BLaER1 (cell line): ENCODE measurements around the gene GSTM2.

Source experiments
- H3K27ac ChIP-seq: shearing (Covaris generic); formaldehyde crosslinking; 2 replicates; pipeline ENCODE4 v1.8.1; 2022
- H3K27me3 ChIP-seq: shearing (Covaris generic); formaldehyde crosslinking; 2 replicates; pipeline ENCODE4 v1.8.1; 2022
- H3K36me3 ChIP-seq: shearing (Covaris generic); formaldehyde crosslinking; 2 replicates; pipeline ENCODE4 v1.8.1; 2022
- H3K4me1 ChIP-seq: shearing (Covaris generic); formaldehyde crosslinking; 2 replicates; pipeline ENCODE4 v1.8.1; 2022
- H3K4me2 ChIP-seq: shearing (Covaris generic); formaldehyde crosslinking; 2 replicates; pipeline ENCODE4 v1.8.1; 2022
- H3K4me3 ChIP-seq: shearing (Covaris generic); formaldehyde crosslinking; 2 replicates; pipeline ENCODE4 v1.8.1; 2022
- H3K9ac ChIP-seq: shearing (Covaris generic); formaldehyde crosslinking; 2 replicates; pipeline ENCODE4 v1.8.1; 2022
- H3K9me3 ChIP-seq: shearing (Covaris generic); formaldehyde crosslinking; 2 replicates; pipeline ENCODE4 v1.8.1; 2022
- H4K20me1 ChIP-seq: shearing (Covaris generic); formaldehyde crosslinking; 2 replicates; pipeline ENCODE4 v1.8.1; 2022
- Cebpa-rat ChIP-seq: shearing (Covaris generic); IDR thresholded peaks from 2 replicates; pipeline ENCODE4 v1.8.1; 2022

The GSTM2 gene

DNA sequence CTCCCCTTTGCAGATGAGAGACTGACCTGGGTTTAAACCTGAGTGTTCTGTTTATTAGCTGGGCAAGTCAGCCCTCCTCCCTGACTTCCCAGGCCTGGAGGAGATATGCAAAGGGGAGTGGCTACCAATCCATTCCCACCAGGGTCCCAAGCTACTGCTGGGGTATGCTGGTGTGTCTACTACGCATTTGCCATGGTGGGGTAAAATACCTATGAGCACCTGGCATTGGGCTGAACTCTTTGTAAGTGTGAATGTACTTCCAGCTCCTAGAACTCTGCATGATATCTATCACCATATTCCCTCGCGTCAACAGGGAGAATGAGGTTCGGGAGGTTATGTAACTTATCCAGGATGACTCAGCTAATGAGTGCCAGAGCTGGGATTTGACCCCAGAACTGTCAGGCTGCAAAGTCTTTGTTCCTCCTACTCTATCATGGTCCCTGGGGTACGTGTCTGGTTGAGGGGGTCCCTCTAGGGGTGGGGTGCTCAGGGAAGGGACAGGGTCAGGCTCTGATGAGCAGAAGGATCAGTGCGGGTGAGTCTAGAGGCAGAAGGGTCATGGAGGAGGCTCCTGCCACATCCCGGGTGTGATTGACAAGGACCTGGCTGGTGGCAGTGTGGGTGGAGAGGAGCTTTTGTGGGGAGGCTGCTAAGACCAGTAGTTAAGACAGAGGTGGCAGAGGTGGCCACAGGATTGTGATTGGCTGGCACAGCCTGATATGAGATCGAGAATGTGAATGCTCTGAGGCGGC lies 31.5 kb upstream of the GSTM2 start:
- no peak overlapping the region for H3K9ac ChIP-seq
- peaks cover 37% of the 10 kb centered on the region for H3K4me1 ChIP-seq
- H3K27ac ChIP-seq: no peak overlapping the region
- peaks cover 15% of the 10 kb centered on the region for H3K36me3 ChIP-seq
- TF ChIP-seq Cebpa-rat: no peak
- H3K27me3 ChIP-seq: no peaks in the 10 kb centered on the region
- H3K9me3 ChIP-seq: no peaks in the 10 kb centered on the region
- H4K20me1 ChIP-seq: 0 out of 2 replicates have a peak, but pooled peaks cover 8% of the 10 kb centered on the region
- no peak overlapping the region for H3K4me2 ChIP-seq
- H3K4me3 ChIP-seq: no peak overlapping the region

DNA sequence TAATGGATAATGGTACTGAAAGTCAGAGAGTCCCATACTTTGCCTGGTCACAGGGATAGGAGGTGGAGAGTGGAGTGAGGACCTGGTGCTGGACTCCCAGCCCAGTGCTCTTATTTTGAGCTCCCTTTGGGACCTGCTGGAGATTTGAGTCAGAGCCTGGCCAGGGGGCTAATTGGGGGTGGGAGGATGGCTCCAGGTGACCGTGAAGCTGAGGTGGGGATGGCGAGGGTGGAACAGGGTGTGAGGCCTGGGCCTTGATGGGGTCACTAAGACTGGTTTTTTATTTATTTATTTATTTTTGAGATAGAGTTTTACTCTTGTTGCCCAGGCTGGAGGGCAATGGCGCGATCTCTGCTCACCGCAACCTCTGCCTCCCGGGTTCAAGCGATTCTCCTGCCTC lies 30.4 kb upstream of the GSTM2 start:
- Histone ChIP-seq H3K4me1 (peaks cover 31% of the 10 kb centered on the region), H3K9me3 (no peaks in the 10 kb centered on the region), H3K4me2 (no peak overlapping the region), H3K9ac (no peak overlapping the region), H4K20me1 (no peaks in the 10 kb centered on the region), H3K27me3 (no peaks in the 10 kb centered on the region), H3K36me3 (0 out of 2 replicates have a peak, but pooled peaks cover 4% of the 10 kb centered on the region), H3K27ac (no peak overlapping the region), H3K4me3 (no peak overlapping the region)
- no peak for TF ChIP-seq Cebpa-rat

DNA sequence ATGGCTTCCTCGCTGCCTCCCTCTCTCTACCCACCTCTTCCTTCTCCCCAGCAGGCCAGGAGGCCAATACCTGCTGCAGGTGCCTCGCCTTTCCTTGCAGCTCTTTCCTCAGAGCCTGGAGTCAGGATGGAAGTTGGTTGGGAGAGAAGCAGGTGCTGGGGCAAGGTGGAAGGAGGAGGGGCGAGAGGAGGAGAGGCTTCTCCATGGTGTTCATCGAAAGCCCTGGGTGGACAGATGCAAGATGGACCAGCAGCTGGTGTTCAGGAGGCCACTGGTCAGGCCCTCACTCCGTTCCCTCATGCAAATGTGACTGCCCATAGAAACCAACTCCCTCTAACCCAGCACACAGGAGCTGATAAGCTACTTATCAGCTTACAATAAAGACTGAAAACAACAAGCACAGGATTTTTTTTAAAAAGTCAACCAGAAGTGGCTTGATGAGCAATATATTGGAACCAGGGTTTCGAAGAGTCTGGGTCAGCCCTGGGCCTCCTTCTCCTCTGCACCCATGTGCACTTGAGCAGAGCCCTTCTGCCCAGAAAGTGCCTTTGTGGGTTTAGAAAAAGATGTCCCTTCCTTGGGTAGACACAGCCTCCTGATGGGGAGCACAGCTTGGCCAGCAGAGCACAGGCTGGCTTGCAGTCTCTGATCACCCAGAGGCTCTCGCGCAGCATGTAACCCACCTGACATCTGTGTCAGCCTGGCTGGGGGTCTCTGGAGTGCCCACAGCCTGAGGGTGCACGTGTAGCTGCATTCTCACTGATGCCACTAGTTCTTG lies 28.6 kb upstream of the GSTM2 start:
- H3K9ac ChIP-seq: no peak overlapping the region
- no peak overlapping the region for H3K27ac ChIP-seq
- no peaks in the 10 kb centered on the region for H3K27me3 ChIP-seq
- no peaks in the 10 kb centered on the region for H3K9me3 ChIP-seq
- H3K36me3 ChIP-seq: no peaks in the 10 kb centered on the region
- H3K4me2 ChIP-seq: no peak overlapping the region
- H3K4me1 ChIP-seq: peaks cover 41% of the 10 kb centered on the region
- no peak for TF ChIP-seq Cebpa-rat
- H3K4me3 ChIP-seq: no peak overlapping the region
- no peaks in the 10 kb centered on the region for H4K20me1 ChIP-seq

DNA sequence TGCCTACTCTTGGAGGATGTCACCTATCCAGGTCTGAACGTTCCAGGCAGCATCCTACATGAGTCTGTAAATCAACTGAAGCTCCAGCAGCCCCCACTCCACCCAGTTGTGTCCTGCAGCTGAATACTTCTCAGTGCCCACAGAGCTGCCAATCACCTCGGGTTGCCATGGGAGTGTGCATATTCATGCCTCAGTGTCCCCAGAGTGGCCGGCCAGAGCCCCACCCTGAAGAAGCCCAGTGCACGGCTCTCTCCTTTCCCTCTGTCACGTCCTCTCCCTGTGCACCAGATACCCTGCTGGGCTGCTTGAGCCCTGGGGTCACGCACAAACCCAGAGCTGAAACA lies 28.0 kb upstream of the GSTM2 start:
- Histone ChIP-seq H3K36me3 (no peaks in the 10 kb centered on the region), H3K9me3 (no peaks in the 10 kb centered on the region), H3K27me3 (no peaks in the 10 kb centered on the region), H3K9ac (no peak overlapping the region), H3K4me3 (no peak overlapping the region), H4K20me1 (no peaks in the 10 kb centered on the region), H3K27ac (no peak overlapping the region), H3K4me1 (peaks cover 36% of the 10 kb centered on the region), H3K4me2 (no peak overlapping the region)
- TF ChIP-seq Cebpa-rat: no peak

DNA sequence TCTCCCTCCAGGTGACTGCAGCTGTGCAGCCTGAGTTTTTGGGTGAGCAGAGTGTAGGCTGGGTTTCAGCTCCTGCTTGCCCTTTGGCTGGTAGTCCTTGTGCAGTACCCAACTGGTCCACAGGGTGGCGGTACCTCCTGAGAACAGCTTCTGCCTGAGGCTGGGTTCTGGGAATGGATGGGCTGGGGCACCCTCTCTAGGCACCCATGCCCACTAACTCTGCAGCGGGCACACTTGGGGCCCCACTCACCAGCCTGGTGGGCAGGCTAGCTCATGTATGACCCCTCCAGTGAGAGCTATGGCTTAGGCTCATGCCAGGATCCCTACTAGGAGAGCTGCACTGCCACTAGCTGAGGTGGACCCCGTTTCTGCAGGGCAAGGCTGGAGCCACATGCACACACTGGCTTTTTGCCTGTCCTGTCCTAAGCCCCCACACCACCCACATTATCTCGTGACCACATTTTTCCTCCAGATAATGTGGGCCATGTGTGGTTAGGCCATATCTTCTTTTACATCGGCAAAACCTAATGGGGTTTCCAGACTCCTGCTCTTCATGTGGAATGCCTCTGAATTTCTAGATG lies 27.5 kb upstream of the GSTM2 start:
- no peaks in the 10 kb centered on the region for H3K9me3 ChIP-seq
- no peak for TF ChIP-seq Cebpa-rat
- H4K20me1 ChIP-seq: no peaks in the 10 kb centered on the region
- no peaks in the 10 kb centered on the region for H3K36me3 ChIP-seq
- peaks cover 32% of the 10 kb centered on the region for H3K4me1 ChIP-seq
- H3K27ac ChIP-seq: no peak overlapping the region
- no peaks in the 10 kb centered on the region for H3K27me3 ChIP-seq
- H3K9ac ChIP-seq: no peak overlapping the region
- H3K4me2 ChIP-seq: no peak overlapping the region
- no peak overlapping the region for H3K4me3 ChIP-seq

DNA sequence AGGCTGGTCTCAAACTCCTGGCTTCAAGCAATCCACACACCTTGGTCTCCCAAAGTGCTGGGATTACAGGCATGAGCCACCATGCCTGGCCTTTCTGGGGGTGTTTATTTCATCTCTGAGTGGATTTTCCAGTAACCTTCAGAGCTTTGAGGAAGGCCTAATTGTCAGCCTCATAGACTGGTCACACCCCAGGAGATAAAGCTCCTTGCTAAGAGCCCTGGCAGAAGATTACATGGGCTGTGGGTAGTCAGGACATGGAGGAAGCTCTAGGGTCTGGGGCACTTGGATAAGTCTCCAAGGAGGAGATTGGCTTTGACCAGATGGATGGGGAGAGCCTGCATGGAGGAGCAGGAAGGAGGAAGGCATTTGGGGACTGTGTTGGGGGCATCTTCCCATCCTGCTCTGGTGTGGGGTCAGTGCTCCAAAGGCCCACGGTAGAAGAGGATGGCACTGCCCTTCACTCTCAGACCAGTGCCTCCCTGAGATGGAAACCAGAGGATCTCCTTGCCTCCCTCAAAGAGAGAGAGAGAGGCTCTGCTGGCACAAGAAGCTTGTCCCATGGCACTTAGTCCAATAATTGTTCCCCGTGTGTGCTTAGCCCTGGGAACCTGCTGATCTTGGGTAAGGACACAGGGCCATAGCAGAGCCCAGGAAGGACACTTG lies 26.6 kb upstream of the GSTM2 start:
- Histone ChIP-seq H3K4me1 (peaks cover 30% of the 10 kb centered on the region), H3K27ac (no peak overlapping the region), H3K4me3 (no peak overlapping the region), H4K20me1 (no peaks in the 10 kb centered on the region), H3K9ac (no peak overlapping the region), H3K4me2 (no peak overlapping the region), H3K36me3 (no peaks in the 10 kb centered on the region), H3K9me3 (no peaks in the 10 kb centered on the region), H3K27me3 (no peaks in the 10 kb centered on the region)
- TF ChIP-seq Cebpa-rat: no peak

DNA sequence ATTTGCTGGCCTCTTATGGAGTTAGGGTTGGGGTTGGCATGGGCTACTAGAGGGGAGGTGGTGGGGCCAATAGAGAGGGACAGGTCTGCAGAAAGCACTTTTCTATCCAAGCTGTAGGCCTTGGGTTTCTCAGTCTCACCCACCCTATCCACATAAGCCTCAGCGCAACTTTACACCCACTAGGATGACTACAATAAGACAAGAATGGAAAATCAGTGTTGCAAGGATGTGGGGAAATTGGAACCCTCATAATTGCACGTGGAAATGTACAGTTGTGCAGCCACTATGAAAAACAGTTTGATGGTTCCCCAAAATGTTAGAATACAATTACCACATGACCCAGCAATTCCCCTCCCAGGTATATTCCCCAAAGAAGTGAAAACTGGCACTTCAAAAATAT lies 26.0 kb upstream of the GSTM2 start:
- H3K36me3 ChIP-seq: no peaks in the 10 kb centered on the region
- no peak overlapping the region for H3K9ac ChIP-seq
- no peaks in the 10 kb centered on the region for H3K9me3 ChIP-seq
- no peak for TF ChIP-seq Cebpa-rat
- H3K27me3 ChIP-seq: no peaks in the 10 kb centered on the region
- no peaks in the 10 kb centered on the region for H4K20me1 ChIP-seq
- H3K4me1 ChIP-seq: peaks cover 24% of the 10 kb centered on the region
- no peak overlapping the region for H3K4me2 ChIP-seq
- H3K27ac ChIP-seq: no peak overlapping the region
- H3K4me3 ChIP-seq: no peak overlapping the region

DNA sequence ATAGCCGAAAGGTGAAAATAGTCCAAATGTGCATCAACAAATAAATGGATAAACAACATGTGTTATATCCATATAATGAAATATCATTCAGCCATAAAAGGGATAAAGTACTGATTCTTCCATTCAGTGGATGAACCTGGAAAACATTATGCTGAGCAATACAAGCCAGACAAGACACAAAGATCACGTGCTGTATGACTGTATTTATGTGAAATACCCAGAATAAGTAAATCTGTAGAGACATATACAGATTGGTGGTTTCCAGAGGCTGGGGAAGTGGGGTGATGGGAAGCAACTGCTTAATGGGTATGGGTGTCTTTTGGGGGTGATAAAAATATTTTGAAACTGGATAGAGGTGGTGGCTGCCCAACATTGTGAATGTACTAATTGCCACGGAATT lies 25.2 kb upstream of the GSTM2 start:
- Histone ChIP-seq H3K4me3 (no peak overlapping the region), H3K9ac (no peak overlapping the region), H3K4me1 (peaks cover 24% of the 10 kb centered on the region), H3K9me3 (no peaks in the 10 kb centered on the region), H4K20me1 (no peaks in the 10 kb centered on the region), H3K27me3 (no peaks in the 10 kb centered on the region), H3K36me3 (no peaks in the 10 kb centered on the region), H3K27ac (no peak overlapping the region), H3K4me2 (peak overlapping the region; percentile 67; the same call in 1 of the 2 replicates)
- no peak for TF ChIP-seq Cebpa-rat

DNA sequence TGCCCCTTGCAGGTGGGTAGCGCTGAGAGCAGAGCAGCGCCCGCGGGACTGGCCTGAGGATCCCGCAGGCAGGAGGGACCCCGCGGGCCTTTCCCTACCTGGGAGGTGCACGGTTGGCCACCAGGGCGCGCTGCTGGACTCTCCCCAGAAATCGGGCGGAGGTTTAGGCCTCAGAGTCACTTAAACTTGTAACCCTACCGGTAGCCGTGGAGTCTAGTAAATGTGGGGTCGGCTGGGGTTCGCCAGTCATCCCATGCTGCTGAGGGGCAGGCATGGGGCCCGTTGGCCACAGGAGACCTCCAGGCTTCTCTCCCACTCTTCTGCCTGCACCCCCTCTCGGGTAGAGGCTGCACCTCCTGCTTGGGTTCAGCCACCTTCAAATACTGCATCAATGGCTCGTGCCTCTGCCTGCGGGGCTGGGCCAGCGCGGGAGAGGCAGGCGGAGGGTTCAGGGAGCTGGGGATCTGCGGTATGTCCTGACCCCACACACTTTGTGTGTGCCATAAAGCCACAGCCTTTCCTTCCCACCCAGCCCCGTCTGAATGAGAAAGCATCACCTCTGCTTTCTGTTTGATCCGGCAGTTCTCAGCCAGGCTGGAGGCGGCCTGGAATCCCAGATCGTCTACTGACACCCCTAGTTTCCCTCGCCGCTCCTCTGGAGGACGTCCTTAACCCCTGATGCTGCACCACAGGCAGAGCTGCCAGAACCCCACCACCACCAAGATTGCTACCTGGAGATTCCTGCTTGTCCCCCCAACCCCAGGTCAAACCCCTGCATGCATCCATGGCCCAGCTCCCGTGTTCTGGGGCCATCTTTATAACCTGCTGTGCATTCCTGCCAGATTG lies 24.2 kb upstream of the GSTM2 start:
- H3K36me3 ChIP-seq: no peaks in the 10 kb centered on the region
- H3K9me3 ChIP-seq: no peaks in the 10 kb centered on the region
- no peaks in the 10 kb centered on the region for H4K20me1 ChIP-seq
- TF ChIP-seq Cebpa-rat: no peak
- H3K9ac ChIP-seq: peak overlapping the region; percentile 58
- no peak overlapping the region for H3K4me3 ChIP-seq
- H3K27me3 ChIP-seq: no peaks in the 10 kb centered on the region
- H3K27ac ChIP-seq: peak overlapping the region; percentile 52; the same call in 1 of the 2 replicates
- H3K4me1 ChIP-seq: peaks cover 24% of the 10 kb centered on the region
- peak overlapping the region; percentile 67 for H3K4me2 ChIP-seq
